ENCODE results near the gene GPR139.

Gene GPR139

DNA sequence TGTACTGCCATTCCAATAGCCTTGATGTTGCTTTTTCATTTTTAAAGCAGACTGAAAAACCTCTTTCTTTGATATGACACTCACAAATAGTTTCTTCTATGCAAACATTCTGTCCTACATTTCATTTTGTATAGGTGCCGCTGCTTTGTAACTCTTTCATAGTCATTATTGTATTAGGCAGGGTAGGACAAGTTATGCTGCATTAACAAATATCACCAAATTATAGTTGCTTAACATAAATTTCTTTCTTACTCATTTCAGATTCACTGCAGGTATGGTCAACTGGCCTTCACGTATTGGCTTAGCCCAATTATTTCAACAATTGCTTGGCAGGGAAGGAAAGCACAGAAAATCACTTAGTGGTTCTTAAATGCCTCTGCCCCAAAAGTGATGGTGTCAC lies 70.8 kb downstream of the GPR139 start:
- H3K27me3 ChIP-seq (ENCODE audit: insufficient read depth, poor library complexity, severe bottlenecking), result no peaks in the 10 kb centered on the region
- no peak for DNase-seq (ENCODE audit: low read depth in 1 of 2, low spot score in 1 of 2)
- no peak for TF ChIP-seq GABPA (IDR thresholded peaks at IDR 0.05; ENCODE audit: low read depth)
- H3K27ac ChIP-seq (replicated peaks), result no peak overlapping the region
- H3K4me3 ChIP-seq (replicated peaks; ENCODE audit: insufficient read depth, low read length), result no peak overlapping the region

DNA sequence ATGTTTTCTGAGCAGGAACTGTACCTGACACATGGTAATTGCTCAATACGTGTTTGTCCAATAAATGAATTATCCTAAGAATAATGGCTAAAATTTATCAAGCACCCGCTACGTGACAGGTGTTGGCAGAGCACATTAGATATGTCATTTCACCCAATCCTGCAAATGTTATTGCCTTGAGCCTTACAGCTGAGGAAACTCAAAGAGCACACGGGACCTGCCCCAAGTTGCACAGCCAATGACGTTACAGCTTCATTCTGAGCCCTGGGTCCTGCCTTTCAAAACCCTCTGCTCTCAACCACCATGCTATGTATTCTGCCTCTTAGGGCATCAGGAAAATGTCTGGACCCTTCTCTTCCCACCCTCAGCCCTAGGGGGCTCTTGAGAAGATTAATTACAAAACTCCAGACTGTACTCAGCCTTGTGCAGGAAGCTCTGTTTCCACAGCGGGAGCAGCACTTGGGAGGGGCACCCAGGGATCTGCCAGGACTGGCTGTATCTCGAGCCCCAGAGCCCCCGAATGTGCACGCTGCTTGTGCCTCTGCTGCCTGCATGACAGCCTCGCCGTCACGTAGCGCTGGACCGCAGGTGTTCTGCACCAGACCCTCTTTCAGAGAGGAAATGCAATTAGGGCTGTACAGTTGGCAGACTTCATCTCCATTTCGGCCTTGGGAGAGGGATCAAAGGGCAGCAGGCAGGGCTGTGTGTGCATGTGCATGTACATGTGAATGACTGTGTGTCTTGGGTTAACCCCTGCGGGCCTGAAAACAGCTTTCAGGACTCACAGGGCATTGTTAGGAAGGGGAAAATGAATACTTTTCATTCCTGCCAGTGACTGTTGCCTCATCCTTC lies 71.6 kb downstream of the GPR139 start:
- no peak overlapping the region for H3K27ac ChIP-seq (replicated peaks)
- DNase-seq (ENCODE audit: low read depth in 1 of 2, low spot score in 1 of 2), result no peak
- no peak for TF ChIP-seq SPI1 (IDR thresholded peaks at IDR 0.05; ENCODE audit: borderline replicate concordance, low read depth)
- no peak for TF ChIP-seq GABPA (IDR thresholded peaks at IDR 0.05; ENCODE audit: low read depth)
- TF ChIP-seq, protein P1, sequence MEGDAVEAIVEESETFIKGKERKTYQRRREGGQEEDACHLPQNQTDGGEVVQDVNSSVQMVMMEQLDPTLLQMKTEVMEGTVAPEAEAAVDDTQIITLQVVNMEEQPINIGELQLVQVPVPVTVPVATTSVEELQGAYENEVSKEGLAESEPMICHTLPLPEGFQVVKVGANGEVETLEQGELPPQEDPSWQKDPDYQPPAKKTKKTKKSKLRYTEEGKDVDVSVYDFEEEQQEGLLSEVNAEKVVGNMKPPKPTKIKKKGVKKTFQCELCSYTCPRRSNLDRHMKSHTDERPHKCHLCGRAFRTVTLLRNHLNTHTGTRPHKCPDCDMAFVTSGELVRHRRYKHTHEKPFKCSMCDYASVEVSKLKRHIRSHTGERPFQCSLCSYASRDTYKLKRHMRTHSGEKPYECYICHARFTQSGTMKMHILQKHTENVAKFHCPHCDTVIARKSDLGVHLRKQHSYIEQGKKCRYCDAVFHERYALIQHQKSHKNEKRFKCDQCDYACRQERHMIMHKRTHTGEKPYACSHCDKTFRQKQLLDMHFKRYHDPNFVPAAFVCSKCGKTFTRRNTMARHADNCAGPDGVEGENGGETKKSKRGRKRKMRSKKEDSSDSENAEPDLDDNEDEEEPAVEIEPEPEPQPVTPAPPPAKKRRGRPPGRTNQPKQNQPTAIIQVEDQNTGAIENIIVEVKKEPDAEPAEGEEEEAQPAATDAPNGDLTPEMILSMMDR (IDR thresholded peaks at IDR 0.05; ENCODE audit: insufficient read depth, low read length), result no peak
- TF ChIP-seq POLR2AphosphoS5 (IDR thresholded peaks at IDR 0.05; ENCODE audit: low read depth), result no peak
- TF ChIP-seq, protein P2, sequence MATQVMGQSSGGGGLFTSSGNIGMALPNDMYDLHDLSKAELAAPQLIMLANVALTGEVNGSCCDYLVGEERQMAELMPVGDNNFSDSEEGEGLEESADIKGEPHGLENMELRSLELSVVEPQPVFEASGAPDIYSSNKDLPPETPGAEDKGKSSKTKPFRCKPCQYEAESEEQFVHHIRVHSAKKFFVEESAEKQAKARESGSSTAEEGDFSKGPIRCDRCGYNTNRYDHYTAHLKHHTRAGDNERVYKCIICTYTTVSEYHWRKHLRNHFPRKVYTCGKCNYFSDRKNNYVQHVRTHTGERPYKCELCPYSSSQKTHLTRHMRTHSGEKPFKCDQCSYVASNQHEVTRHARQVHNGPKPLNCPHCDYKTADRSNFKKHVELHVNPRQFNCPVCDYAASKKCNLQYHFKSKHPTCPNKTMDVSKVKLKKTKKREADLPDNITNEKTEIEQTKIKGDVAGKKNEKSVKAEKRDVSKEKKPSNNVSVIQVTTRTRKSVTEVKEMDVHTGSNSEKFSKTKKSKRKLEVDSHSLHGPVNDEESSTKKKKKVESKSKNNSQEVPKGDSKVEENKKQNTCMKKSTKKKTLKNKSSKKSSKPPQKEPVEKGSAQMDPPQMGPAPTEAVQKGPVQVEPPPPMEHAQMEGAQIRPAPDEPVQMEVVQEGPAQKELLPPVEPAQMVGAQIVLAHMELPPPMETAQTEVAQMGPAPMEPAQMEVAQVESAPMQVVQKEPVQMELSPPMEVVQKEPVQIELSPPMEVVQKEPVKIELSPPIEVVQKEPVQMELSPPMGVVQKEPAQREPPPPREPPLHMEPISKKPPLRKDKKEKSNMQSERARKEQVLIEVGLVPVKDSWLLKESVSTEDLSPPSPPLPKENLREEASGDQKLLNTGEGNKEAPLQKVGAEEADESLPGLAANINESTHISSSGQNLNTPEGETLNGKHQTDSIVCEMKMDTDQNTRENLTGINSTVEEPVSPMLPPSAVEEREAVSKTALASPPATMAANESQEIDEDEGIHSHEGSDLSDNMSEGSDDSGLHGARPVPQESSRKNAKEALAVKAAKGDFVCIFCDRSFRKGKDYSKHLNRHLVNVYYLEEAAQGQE (IDR thresholded peaks at IDR 0.05; ENCODE audit: insufficient replicate concordance, low read depth), result no peak
- no peaks in the 10 kb centered on the region for H3K27me3 ChIP-seq (ENCODE audit: insufficient read depth, poor library complexity, severe bottlenecking)
- H3K4me3 ChIP-seq (replicated peaks; ENCODE audit: insufficient read depth, low read length), result no peak overlapping the region

DNA sequence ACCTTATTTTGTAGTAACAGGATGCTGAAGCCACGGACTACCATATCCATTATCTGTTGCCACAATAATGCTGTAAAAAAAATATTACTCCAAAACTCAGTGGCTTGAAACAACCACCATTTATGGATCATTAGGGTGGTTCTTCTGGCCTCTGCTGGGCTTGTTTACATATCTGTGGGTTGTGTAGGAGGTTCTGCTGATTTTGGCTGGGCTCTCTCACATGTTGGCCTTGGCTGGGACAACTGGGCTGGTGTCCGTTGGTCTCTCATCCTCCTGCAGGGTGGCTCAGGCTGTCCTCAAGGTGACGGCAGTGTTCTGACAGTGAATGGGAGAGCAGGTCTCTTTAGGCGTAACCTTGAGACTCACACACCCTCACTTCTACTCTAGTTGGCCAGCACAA lies 76.0 kb downstream of the GPR139 start:
- Histone ChIP-seq H3K27me3 (ENCODE audit: insufficient read depth, poor library complexity, severe bottlenecking) (no peaks in the 10 kb centered on the region), H3K4me3 (replicated peaks; ENCODE audit: insufficient read depth, low read length) (no peak overlapping the region), H3K27ac (replicated peaks) (no peak overlapping the region)
- DNase-seq (ENCODE audit: low read depth in 1 of 2, low spot score in 1 of 2), result no peak
- TF ChIP-seq, protein P1 (IDR thresholded peaks at IDR 0.05; ENCODE audit: insufficient read depth, low read length), result no peak
- no peak for TF ChIP-seq POLR2AphosphoS5 (IDR thresholded peaks at IDR 0.05; ENCODE audit: low read depth)
- TF ChIP-seq, protein P2 (IDR thresholded peaks at IDR 0.05; ENCODE audit: insufficient replicate concordance, low read depth), result no peak
- TF ChIP-seq SPI1 (IDR thresholded peaks at IDR 0.05; ENCODE audit: borderline replicate concordance, low read depth), result no peak
- TF ChIP-seq GABPA (IDR thresholded peaks at IDR 0.05; ENCODE audit: low read depth), result no peak

DNA sequence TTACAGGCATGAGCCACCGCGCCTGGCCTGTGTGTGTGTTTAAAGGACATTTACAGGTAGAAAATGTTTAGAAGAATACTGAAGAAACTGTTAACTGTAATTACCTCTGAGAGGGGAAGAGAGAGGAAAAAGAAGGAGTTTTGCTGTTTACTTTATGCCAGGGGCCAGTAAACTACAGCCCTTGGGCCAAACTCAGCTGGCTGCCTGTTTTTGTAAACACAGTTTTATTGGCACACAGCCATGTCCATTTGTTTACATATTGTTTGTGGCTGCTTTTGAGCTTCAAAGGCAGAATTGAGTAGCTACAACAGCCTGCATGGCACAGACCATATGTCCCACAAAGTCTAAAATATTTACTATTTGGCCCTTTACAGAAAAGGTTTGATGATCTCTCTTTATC lies 76.4 kb downstream of the GPR139 start:
- Histone ChIP-seq H3K4me3 (replicated peaks; ENCODE audit: insufficient read depth, low read length) (no peak overlapping the region), H3K27ac (replicated peaks) (no peak overlapping the region), H3K27me3 (ENCODE audit: insufficient read depth, poor library complexity, severe bottlenecking) (no peaks in the 10 kb centered on the region)
- TF ChIP-seq, protein P1 (IDR thresholded peaks at IDR 0.05; ENCODE audit: insufficient read depth, low read length), result no peak
- TF ChIP-seq POLR2AphosphoS5 (IDR thresholded peaks at IDR 0.05; ENCODE audit: low read depth) (no peak), SPI1 (IDR thresholded peaks at IDR 0.05; ENCODE audit: borderline replicate concordance, low read depth) (no peak), GABPA (IDR thresholded peaks at IDR 0.05; ENCODE audit: low read depth) (no peak)
- TF ChIP-seq, protein P2 (IDR thresholded peaks at IDR 0.05; ENCODE audit: insufficient replicate concordance, low read depth), result no peak
- DNase-seq (ENCODE audit: low read depth in 1 of 2, low spot score in 1 of 2), result no peak
